NB4 (cell line): ENCODE measurements around the gene ARGFX.

Source experiments
- POLR2A ChIP-seq: IDR thresholded peaks from 2 replicates; pipeline ENCODE4 v1.6.1; 2011; ENCODE audit warnings: mild to moderate bottlenecking; ENCODE audit not compliant: insufficient read length; ENCODE audit errors: extremely low read depth
- TF ChIP-seq, protein P1 (sequence below): IDR thresholded peaks from one replicate; pipeline ENCODE4 v1.5.1; 2012; ENCODE audit warnings: low read depth, low read length

DNA sequence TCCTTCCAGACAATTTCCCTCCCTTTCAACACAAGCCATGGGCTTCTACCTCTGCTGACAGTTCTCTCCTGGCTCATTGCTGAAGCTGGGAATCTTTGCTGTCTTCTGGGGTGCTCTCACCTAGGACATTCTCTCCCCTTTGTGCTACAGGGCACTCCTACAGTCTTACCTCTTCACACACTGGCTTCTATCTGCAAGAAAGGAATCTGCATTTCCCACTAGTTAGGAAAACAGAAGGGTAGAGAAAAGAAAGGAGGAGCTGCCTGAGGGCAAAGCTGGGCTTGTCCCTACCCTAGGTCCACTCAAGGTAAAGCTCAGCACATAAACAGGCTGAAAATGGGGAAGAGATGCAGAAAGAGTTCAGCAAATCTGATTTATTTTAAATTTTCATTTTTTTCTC, 5.6 kb upstream of the ARGFX start:
- no peak for TF ChIP-seq POLR2A
- TF ChIP-seq, protein P1, sequence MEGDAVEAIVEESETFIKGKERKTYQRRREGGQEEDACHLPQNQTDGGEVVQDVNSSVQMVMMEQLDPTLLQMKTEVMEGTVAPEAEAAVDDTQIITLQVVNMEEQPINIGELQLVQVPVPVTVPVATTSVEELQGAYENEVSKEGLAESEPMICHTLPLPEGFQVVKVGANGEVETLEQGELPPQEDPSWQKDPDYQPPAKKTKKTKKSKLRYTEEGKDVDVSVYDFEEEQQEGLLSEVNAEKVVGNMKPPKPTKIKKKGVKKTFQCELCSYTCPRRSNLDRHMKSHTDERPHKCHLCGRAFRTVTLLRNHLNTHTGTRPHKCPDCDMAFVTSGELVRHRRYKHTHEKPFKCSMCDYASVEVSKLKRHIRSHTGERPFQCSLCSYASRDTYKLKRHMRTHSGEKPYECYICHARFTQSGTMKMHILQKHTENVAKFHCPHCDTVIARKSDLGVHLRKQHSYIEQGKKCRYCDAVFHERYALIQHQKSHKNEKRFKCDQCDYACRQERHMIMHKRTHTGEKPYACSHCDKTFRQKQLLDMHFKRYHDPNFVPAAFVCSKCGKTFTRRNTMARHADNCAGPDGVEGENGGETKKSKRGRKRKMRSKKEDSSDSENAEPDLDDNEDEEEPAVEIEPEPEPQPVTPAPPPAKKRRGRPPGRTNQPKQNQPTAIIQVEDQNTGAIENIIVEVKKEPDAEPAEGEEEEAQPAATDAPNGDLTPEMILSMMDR = no peak
